Mucosa of stomach (tissue), 1 donor: ENCODE data around the gene PCMTD2.
"Not testable (repeated sequence)": the region's sequence is repeated elsewhere in the genome, so short reads cannot be mapped to it uniquely, and the experiment has no call there.

Experiments used
- H3K27me3 ChIP-seq: one replicate; pipeline ENCODE4 v1.7.0; 2013; ENCODE audit warnings: mild to moderate bottlenecking, low read length; ENCODE audit not compliant: control insufficient read depth, insufficient read depth
- H3K36me3 ChIP-seq: one replicate; pipeline ENCODE4 v1.7.0; 2013; ENCODE audit warnings: low read length; ENCODE audit not compliant: control insufficient read depth, insufficient read depth
- H3K4me1 ChIP-seq: one replicate; pipeline ENCODE4 v1.7.0; 2013; ENCODE audit warnings: mild to moderate bottlenecking, low read length; ENCODE audit not compliant: control insufficient read depth, insufficient read depth
- H3K4me3 ChIP-seq: one replicate; pipeline ENCODE4 v1.7.0; 2013; ENCODE audit warnings: low read length
- H3K9ac ChIP-seq: one replicate; pipeline ENCODE4 v1.7.0; 2013; ENCODE audit warnings: mild to moderate bottlenecking, low read length, moderate library complexity
- H3K9me3 ChIP-seq: one replicate; pipeline ENCODE4 v1.7.0; 2013; ENCODE audit warnings: mild to moderate bottlenecking, low read length, moderate library complexity; ENCODE audit not compliant: control insufficient read depth
- donor health status: Pancreatic carcinoma.

PCMTD2 gene

GRCh38 chr20:64313761-64314160 is 58.2 kb downstream of the PCMTD2 start:
- not testable (repeated sequence) for H3K27me3 ChIP-seq, H3K4me1 ChIP-seq, H3K9me3 ChIP-seq, H3K36me3 ChIP-seq, H3K9ac ChIP-seq, H3K4me3 ChIP-seq

- H3K4me3 ChIP-seq, H3K4me1 ChIP-seq, H3K9ac ChIP-seq, H3K36me3 ChIP-seq, H3K9me3 ChIP-seq, H3K27me3 ChIP-seq: not testable (repeated sequence)
These were observed 59.8 kb downstream of the PCMTD2 start for GRCh38 chr20:64315381-64315780.

- not testable (repeated sequence) for H3K36me3 ChIP-seq, H3K9me3 ChIP-seq, H3K9ac ChIP-seq, H3K4me3 ChIP-seq, H3K27me3 ChIP-seq, H3K4me1 ChIP-seq
These were observed 60.3 kb downstream of the PCMTD2 start for GRCh38 chr20:64315884-64316283.

GRCh38 chr20:64316415-64317083 is 61.0 kb downstream of the PCMTD2 start:
- not testable (repeated sequence) for H3K4me3 ChIP-seq, H3K27me3 ChIP-seq, H3K9ac ChIP-seq, H3K9me3 ChIP-seq, H3K4me1 ChIP-seq, H3K36me3 ChIP-seq

GRCh38 chr20:64317331-64317730 is 61.8 kb downstream of the PCMTD2 start:
- H3K4me1 ChIP-seq, H3K4me3 ChIP-seq, H3K36me3 ChIP-seq, H3K9ac ChIP-seq, H3K9me3 ChIP-seq, H3K27me3 ChIP-seq: not testable (repeated sequence)

GRCh38 chr20:64318056-64318455 is 62.5 kb downstream of the PCMTD2 start:
- H3K9me3 ChIP-seq, H3K4me3 ChIP-seq, H3K36me3 ChIP-seq, H3K4me1 ChIP-seq, H3K27me3 ChIP-seq, H3K9ac ChIP-seq: not testable (repeated sequence)

GRCh38 chr20:64322031-64322789 is 66.7 kb downstream of the PCMTD2 start:
- not testable (repeated sequence) for H3K9ac ChIP-seq, H3K9me3 ChIP-seq, H3K27me3 ChIP-seq, H3K4me3 ChIP-seq, H3K36me3 ChIP-seq, H3K4me1 ChIP-seq
